Effector memory CD4-positive, alpha-beta T cell (primary cell): ENCODE measurements around the gene ZPLD1.

Source experiments
- DNase-seq, 3 donors: peaks; one replicate each; pipeline ENCODE4 v3.0.0-alpha.2; 2020
- H3K27ac ChIP-seq: 2 replicates; pipeline ENCODE4 v1.7.0; 2013; ENCODE audit warnings: mild to moderate bottlenecking, low read length, moderate library complexity; ENCODE audit not compliant: insufficient read depth, poor library complexity, severe bottlenecking
- H3K27me3 ChIP-seq: replicated peaks from 2 replicates; pipeline ENCODE4 v1.7.0; 2013; ENCODE audit warnings: mild to moderate bottlenecking, low read length; ENCODE audit not compliant: insufficient read depth, control insufficient read depth, poor library complexity, severe bottlenecking
- H3K36me3 ChIP-seq: 2 replicates; pipeline ENCODE4 v1.7.0; 2013; ENCODE audit warnings: mild to moderate bottlenecking, low read length, moderate library complexity; ENCODE audit not compliant: control insufficient read depth, insufficient read depth
- H3K4me1 ChIP-seq: 2 replicates; pipeline ENCODE4 v1.7.0; 2013; ENCODE audit warnings: low read length, mild to moderate bottlenecking; ENCODE audit not compliant: control insufficient read depth, insufficient read depth, poor library complexity, severe bottlenecking
- H3K4me3 ChIP-seq: 2 replicates; pipeline ENCODE4 v1.7.0; 2013; ENCODE audit warnings: low read length, low read depth, mild to moderate bottlenecking; ENCODE audit not compliant: insufficient read depth, poor library complexity, severe bottlenecking
- H3K9me3 ChIP-seq: 2 replicates; pipeline ENCODE4 v1.7.0; 2013; ENCODE audit warnings: mild to moderate bottlenecking, low read length, moderate library complexity; ENCODE audit not compliant: control insufficient read depth

ZPLD1 gene

GRCh38 chr3:102457644-102458043, 22.8 kb downstream of the ZPLD1 start:
- H3K4me1 ChIP-seq, result no peaks in the 10 kb centered on the region
- no peaks in the 10 kb centered on the region for H3K36me3 ChIP-seq
- H3K27me3 ChIP-seq, result no peaks in the 10 kb centered on the region
- H3K4me3 ChIP-seq, result no peak overlapping the region
- no peak overlapping the region for H3K27ac ChIP-seq
- no peak for DNase-seq
- H3K9me3 ChIP-seq, result no peaks in the 10 kb centered on the region

GRCh38 chr3:102460579-102460978, 25.8 kb downstream of the ZPLD1 start:
- H3K27me3 ChIP-seq, result no peaks in the 10 kb centered on the region
- no peaks in the 10 kb centered on the region for H3K9me3 ChIP-seq
- H3K4me1 ChIP-seq, result no peaks in the 10 kb centered on the region
- no peak overlapping the region for H3K27ac ChIP-seq
- H3K4me3 ChIP-seq, result no peak overlapping the region
- H3K36me3 ChIP-seq, result no peaks in the 10 kb centered on the region
- DNase-seq, result no peak

DNA sequence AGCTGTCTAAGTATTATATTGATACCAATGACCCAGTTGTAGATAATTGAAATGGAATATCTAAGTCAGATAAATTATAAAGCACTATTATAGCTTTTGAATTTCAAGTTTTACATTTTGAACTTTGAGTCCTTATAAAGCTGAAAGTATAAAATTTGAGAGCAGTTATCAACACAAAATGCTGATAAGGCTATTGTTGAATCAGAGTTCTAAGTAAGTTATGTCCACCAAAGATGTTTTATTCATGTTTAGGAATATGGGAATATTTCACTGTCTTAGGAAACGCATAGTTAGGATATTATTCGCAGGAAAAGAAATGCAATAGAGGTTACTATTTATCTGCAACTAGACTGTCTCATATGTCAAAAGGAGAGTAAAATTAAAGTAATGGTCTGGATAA, 29.4 kb downstream of the ZPLD1 start:
- Histone ChIP-seq H3K27ac (no peak overlapping the region), H3K36me3 (no peaks in the 10 kb centered on the region), H3K27me3 (no peaks in the 10 kb centered on the region), H3K4me1 (no peaks in the 10 kb centered on the region), H3K9me3 (no peaks in the 10 kb centered on the region), H3K4me3 (no peak overlapping the region)
- DNase-seq, result no peak

GRCh38 chr3:102466001-102466400, 31.2 kb downstream of the ZPLD1 start:
- Histone ChIP-seq H3K36me3 (no peaks in the 10 kb centered on the region), H3K4me3 (no peak overlapping the region), H3K9me3 (no peaks in the 10 kb centered on the region), H3K27ac (no peak overlapping the region), H3K27me3 (no peaks in the 10 kb centered on the region), H3K4me1 (no peaks in the 10 kb centered on the region)
- DNase-seq, result no peak

DNA sequence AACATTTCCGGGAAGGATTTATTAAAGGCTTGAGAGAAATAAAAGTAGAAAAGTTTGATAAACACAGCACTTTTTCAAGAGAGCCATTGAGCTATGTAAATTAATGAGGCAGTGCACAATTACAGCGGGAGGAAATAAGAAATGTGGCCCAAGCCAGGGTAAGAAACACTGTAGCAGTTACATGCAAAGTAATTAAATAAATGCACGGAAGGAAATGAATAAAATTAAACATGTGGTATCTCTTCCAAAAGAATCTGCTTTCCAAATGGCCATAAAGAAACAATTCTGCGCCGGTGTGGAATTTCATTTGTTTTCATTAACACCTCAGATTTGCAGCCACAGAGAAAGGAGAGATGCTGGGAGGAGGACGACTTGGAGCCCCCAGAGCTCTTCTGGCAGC, 35.3 kb downstream of the ZPLD1 start:
- Histone ChIP-seq H3K36me3 (no peaks in the 10 kb centered on the region), H3K4me1 (no peaks in the 10 kb centered on the region), H3K4me3 (no peak overlapping the region), H3K27ac (no peak overlapping the region), H3K9me3 (no peaks in the 10 kb centered on the region), H3K27me3 (no peaks in the 10 kb centered on the region)
- DNase-seq, result no peak

DNA sequence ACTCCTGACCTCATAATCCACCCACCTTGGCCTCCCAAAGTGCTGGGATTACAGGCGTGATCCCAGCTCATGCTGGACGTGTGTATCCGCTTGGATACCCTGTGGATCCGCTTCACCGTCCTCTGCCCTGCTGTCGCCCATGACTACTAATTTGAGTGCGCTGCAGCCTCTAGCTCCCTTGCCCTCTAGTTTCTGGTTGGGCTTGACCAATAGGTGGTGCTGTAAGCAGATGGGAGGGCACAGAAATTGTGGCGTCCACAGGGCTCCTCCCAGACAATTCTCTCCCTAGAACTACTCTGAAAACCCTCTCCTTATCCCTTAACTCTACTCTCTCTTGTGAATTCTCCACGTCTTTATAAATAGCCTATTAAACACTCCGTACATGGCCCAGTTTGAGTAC, 36.2 kb downstream of the ZPLD1 start:
- Histone ChIP-seq H3K9me3 (no peaks in the 10 kb centered on the region), H3K4me3 (no peak overlapping the region), H3K36me3 (no peaks in the 10 kb centered on the region), H3K4me1 (no peaks in the 10 kb centered on the region), H3K27ac (no peak overlapping the region), H3K27me3 (no peaks in the 10 kb centered on the region)
- DNase-seq, result no peak

- Histone ChIP-seq H3K9me3 (no peaks in the 10 kb centered on the region), H3K4me3 (no peak overlapping the region), H3K27me3 (no peaks in the 10 kb centered on the region), H3K4me1 (no peaks in the 10 kb centered on the region), H3K36me3 (no peaks in the 10 kb centered on the region), H3K27ac (no peak overlapping the region)
- DNase-seq, result no peak
These were observed 36.7 kb downstream of the ZPLD1 start for GRCh38 chr3:102471491-102471890.

DNA sequence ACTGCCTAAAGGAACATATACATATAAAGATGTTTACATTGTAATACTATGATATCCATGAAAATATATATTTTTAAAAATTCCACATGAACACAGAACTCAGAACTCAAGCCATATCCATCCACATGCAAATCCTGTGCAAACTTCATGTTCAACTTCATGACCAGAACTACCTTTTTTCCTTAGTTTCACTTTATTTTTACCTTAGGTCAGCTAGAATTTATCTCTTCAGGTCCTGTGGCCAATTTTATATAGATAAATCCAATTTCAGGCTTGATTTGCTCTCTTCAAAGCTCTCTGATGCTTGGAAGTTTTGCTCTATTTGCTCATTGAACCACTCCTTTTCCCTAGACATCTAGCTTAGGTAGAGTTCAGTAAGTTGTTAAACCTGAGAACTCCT, 38.8 kb downstream of the ZPLD1 start:
- H3K4me3 ChIP-seq, result no peak overlapping the region
- no peaks in the 10 kb centered on the region for H3K9me3 ChIP-seq
- no peaks in the 10 kb centered on the region for H3K36me3 ChIP-seq
- no peaks in the 10 kb centered on the region for H3K27me3 ChIP-seq
- no peak for DNase-seq
- H3K27ac ChIP-seq, result no peak overlapping the region
- no peaks in the 10 kb centered on the region for H3K4me1 ChIP-seq

DNA sequence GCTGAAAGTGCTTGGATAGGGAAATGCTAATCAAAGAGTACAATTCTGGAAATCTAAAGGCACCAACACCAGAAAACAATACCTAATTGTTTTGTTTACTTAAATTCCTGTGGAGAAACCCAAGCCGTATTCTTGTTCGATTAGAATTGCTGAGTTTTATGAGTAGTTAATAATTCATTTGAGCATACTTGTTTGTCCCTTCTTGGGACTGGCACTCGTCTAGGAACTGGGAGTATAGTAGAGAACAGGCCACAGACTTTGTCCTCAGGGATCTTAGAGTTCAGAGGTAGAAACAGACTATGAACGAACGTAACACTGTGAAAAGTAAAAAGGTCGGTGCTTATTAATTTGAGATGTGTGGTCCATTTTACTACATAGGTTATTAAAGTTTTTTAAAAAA, 39.4 kb downstream of the ZPLD1 start:
- no peaks in the 10 kb centered on the region for H3K9me3 ChIP-seq
- H3K4me1 ChIP-seq, result no peaks in the 10 kb centered on the region
- no peaks in the 10 kb centered on the region for H3K36me3 ChIP-seq
- H3K4me3 ChIP-seq, result no peak overlapping the region
- no peak for DNase-seq
- H3K27ac ChIP-seq, result no peak overlapping the region
- no peaks in the 10 kb centered on the region for H3K27me3 ChIP-seq

DNA sequence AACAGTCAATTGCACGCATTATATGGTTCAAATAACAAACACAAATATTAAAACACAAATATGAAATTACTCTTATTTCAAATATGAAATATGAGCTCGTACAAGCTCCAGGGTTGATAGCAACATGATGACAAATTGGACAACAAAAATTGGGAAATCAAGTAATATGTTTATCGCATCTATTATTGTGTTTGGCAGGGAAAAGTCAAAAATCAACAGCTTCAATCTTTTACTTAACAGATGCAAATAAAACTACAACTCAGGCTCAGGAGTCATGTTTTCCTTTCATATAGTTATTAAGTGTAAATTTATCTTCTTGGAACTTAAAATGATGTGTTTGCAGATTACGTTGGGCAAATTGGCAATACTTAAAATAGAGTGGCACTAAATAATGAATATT, 41.4 kb downstream of the ZPLD1 start:
- DNase-seq, result no peak
- Histone ChIP-seq H3K9me3 (no peaks in the 10 kb centered on the region), H3K36me3 (no peaks in the 10 kb centered on the region), H3K4me1 (no peaks in the 10 kb centered on the region), H3K4me3 (no peak overlapping the region), H3K27ac (no peak overlapping the region), H3K27me3 (no peaks in the 10 kb centered on the region)

DNA sequence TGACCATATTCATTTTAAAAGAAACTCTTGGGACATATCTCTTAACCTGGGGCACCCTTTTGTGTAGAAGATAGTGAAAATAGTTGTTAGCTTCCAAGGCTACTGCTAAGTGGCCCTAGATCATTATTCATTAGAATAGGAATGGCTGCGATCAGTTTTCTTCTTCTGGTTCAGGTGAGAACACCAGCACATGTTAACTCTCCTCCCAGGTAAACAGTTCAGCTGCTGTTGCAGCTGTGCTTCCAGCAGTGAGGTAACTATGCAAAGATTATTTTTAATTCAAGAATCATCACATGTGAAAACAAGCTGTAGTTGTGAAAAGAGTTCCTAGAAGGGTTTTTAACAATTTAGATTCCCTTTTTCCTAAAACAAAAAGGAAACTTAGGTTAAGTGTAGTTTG, 43.3 kb downstream of the ZPLD1 start:
- Histone ChIP-seq H3K9me3 (no peaks in the 10 kb centered on the region), H3K4me1 (no peaks in the 10 kb centered on the region), H3K4me3 (no peak overlapping the region), H3K27ac (no peak overlapping the region), H3K36me3 (no peaks in the 10 kb centered on the region), H3K27me3 (no peaks in the 10 kb centered on the region)
- DNase-seq, result no peak
